IMR-90 (cell line): Measurements from ENCODE around the gene MTHFD2L. TPM values are rescaled to one million over a fixed set of nuclear protein-coding genes. Genes with fewer than 3 reads are reported as not detected.

Source experiments
- ATAC-seq: fragments of 200-7000 bp; cut with Tn5 transposase; 2 replicates; pipeline ENCODE4 v1.9.1; 2020; ENCODE audit warnings: low read depth, mild to moderate bottlenecking, moderate library complexity
- BruUV-seq: library from RNA; stranded (reverse); fragments of 400-500 nt; replicated peaks from 2 replicates; lab custom pipeline; 2021; lab: Mats Ljungman, UMichigan
- CTCF ChIA-PET: fragments of 300-600 bp; formaldehyde crosslinking; extraction: SDS; loops from one replicate; lab custom pipeline; 2021; ENCODE audit warnings: antibody characterized with exemption; lab: Yijun Ruan, JAX
- POLR2A ChIA-PET: fragments of 300-600 bp; sonication (Branson Sonifier 250); formaldehyde crosslinking; loops from one replicate; lab custom pipeline; 2022; ENCODE audit warnings: antibody characterized with exemption; ENCODE audit not compliant: unreplicated experiment; lab: Charles Lee
- DNase-seq: peaks from one replicate; pipeline ENCODE4 v3.0.0; 2013
- H2AFZ ChIP-seq: replicated peaks from 2 replicates; pipeline ENCODE3; 2013; ENCODE audit warnings: low read length, mild to moderate bottlenecking; ENCODE audit not compliant: poor library complexity
- H2AK5ac ChIP-seq: 2 replicates; pipeline ENCODE4 v1.6.1; 2013; ENCODE audit warnings: low read depth, low read length, inconsistent platforms
- H2AK9ac ChIP-seq: replicated peaks from 2 replicates; pipeline ENCODE3; 2013; ENCODE audit warnings: mild to moderate bottlenecking, low read depth, low read length, moderate library complexity; ENCODE audit not compliant: poor library complexity
- H2BK120ac ChIP-seq: 2 replicates; pipeline ENCODE4 v1.6.1; 2013; ENCODE audit warnings: low read depth, low read length, inconsistent platforms
- H2BK15ac ChIP-seq: 3 replicates; pipeline ENCODE4 v1.6.1; 2013; ENCODE audit warnings: low read depth, low read length, inconsistent platforms
- H2BK20ac ChIP-seq: 2 replicates; pipeline ENCODE4 v1.6.1; 2013; ENCODE audit warnings: low read depth, mild to moderate bottlenecking, inconsistent platforms, low read length, moderate library complexity
- H2BK5ac ChIP-seq: 2 replicates; pipeline ENCODE4 v1.6.1; 2013; ENCODE audit warnings: mild to moderate bottlenecking, low read depth, low read length, inconsistent platforms; ENCODE audit not compliant: poor library complexity, severe bottlenecking
- H3K14ac ChIP-seq: replicated peaks from 2 replicates; pipeline ENCODE4 v1.6.1; 2013; ENCODE audit warnings: low read depth, low read length, inconsistent platforms
- H3K18ac ChIP-seq: 2 replicates; pipeline ENCODE4 v1.6.1; 2013; ENCODE audit warnings: low read depth, low read length, control low read depth
- H3K23ac ChIP-seq: 2 replicates; pipeline ENCODE4 v1.6.1; 2013; ENCODE audit warnings: low read depth, low read length, inconsistent platforms
- H3K27ac ChIP-seq: 2 replicates; pipeline ENCODE4 v1.5.1; 2013; ENCODE audit warnings: mild to moderate bottlenecking, control low read depth, low read length; ENCODE audit not compliant: insufficient read depth
- H3K27me3 ChIP-seq: 2 replicates; pipeline ENCODE4 v1.6.1; 2013; ENCODE audit warnings: low read length; ENCODE audit not compliant: control insufficient read depth, insufficient read depth
- H3K36me3 ChIP-seq: 2 replicates; pipeline ENCODE4 v1.6.1; 2013; ENCODE audit warnings: low read length, mixed read lengths; ENCODE audit not compliant: control insufficient read depth, insufficient read depth
- H3K4ac ChIP-seq: 2 replicates; pipeline ENCODE4 v1.6.1; 2013; ENCODE audit warnings: low read depth, low read length, inconsistent platforms
- H3K4me1 ChIP-seq: 2 replicates; pipeline ENCODE4 v1.6.1; 2013; ENCODE audit warnings: low read length, mixed read lengths; ENCODE audit not compliant: control insufficient read depth, insufficient read depth
- H3K4me2 ChIP-seq: 2 replicates; pipeline ENCODE4 v1.6.1; 2013; ENCODE audit warnings: low read depth, mild to moderate bottlenecking, control low read depth, low read length, moderate library complexity
- H3K4me3 ChIP-seq: 2 replicates; pipeline ENCODE4 v1.5.1; 2013; ENCODE audit warnings: low read depth, mild to moderate bottlenecking, control low read depth, low read length, moderate library complexity; ENCODE audit not compliant: insufficient read depth
- H3K56ac ChIP-seq: 2 replicates; pipeline ENCODE4 v1.6.1; 2013; ENCODE audit warnings: low read length, inconsistent platforms; ENCODE audit not compliant: insufficient read depth; ENCODE audit errors: extremely low read depth
- H3K79me1 ChIP-seq, 2 experiments: 2 replicates each; pipeline ENCODE4 v1.6.1; 2013; ENCODE audit warnings: low read length in 2 of 2, inconsistent platforms in 1 of 2, low read depth in 1 of 2
- H3K9ac ChIP-seq: 2 replicates; pipeline ENCODE4 v1.6.1; 2013; ENCODE audit warnings: low read depth, low read length, control low read depth
- H3K9me1 ChIP-seq: 2 replicates; pipeline ENCODE4 v1.6.1; 2013; ENCODE audit warnings: low read length, inconsistent platforms; ENCODE audit not compliant: insufficient read depth
- H3K9me3 ChIP-seq: 2 replicates; pipeline ENCODE4 v1.6.1; 2013; ENCODE audit warnings: low read length; ENCODE audit not compliant: control insufficient read depth, insufficient read depth
- H4K20me1 ChIP-seq: 2 replicates; pipeline ENCODE4 v1.6.1; 2013; ENCODE audit warnings: low read length, inconsistent platforms; ENCODE audit not compliant: insufficient read depth
- H4K5ac ChIP-seq: 2 replicates; pipeline ENCODE4 v1.6.1; 2013; ENCODE audit warnings: mild to moderate bottlenecking, low read depth, low read length, control low read depth
- H4K8ac ChIP-seq, 2 experiments: 2 replicates each; pipeline ENCODE4 v1.6.1; 2013; ENCODE audit warnings: low read depth in 2 of 2, low read length in 2 of 2, control low read depth in 1 of 2, inconsistent platforms in 1 of 2
- H4K91ac ChIP-seq: 2 replicates; pipeline ENCODE4 v1.6.1; 2013; ENCODE audit warnings: low read depth, low read length, inconsistent platforms; ENCODE audit not compliant: insufficient read depth
- CEBPB ChIP-seq: IDR thresholded peaks from 2 replicates; pipeline ENCODE4 v1.6.1; 2012; ENCODE audit warnings: low read depth, low read length, improper control_type of control experiment
- FOS ChIP-seq: fragments of 150-350 bp; IDR thresholded peaks from 2 replicates; pipeline ENCODE4 v1.6.1; 2016; ENCODE audit warnings: low read depth, low read length
- MXI1 ChIP-seq: IDR thresholded peaks from 2 replicates; pipeline ENCODE4 v1.6.1; 2012; ENCODE audit warnings: low read depth, mild to moderate bottlenecking, low read length, moderate library complexity, borderline replicate concordance
- POLR2A ChIP-seq: IDR thresholded peaks from 2 replicates; pipeline ENCODE4 v1.6.1; 2012; ENCODE audit warnings: mild to moderate bottlenecking, low read depth, low read length
- RAD21 ChIP-seq: IDR thresholded peaks from 2 replicates; pipeline ENCODE4 v1.6.1; 2012; ENCODE audit warnings: low read length, improper control_type of control experiment
- RCOR1 ChIP-seq: IDR thresholded peaks from 2 replicates; pipeline ENCODE4 v1.6.1; 2012; ENCODE audit warnings: mild to moderate bottlenecking, low read length, improper control_type of control experiment; ENCODE audit not compliant: insufficient replicate concordance
- SMC3 ChIP-seq: fragments of 150-350 bp; IDR thresholded peaks from 2 replicates; pipeline ENCODE4 v1.6.1; 2016; ENCODE audit warnings: low read depth, mild to moderate bottlenecking, antibody characterized with exemption, low read length, moderate library complexity
- WGBS, 2 experiments: methylation state at CpG; one replicate each; pipeline versions ENCODE4 v1.1.5 to v1.1.7; 2013; ENCODE audit warnings: missing lambda C conversion rate in 2 of 2; ENCODE audit not compliant: insufficient read length in 1 of 2; ENCODE audit errors: extremely low coverage in 2 of 2; 5-methylcytosine and 5-hydroxymethylcytosine counted together
- dilution Hi-C: fragments of 300-500 bp; cut with HindIII; formaldehyde crosslinking; loops from one replicate; pipeline ENCODE4 v1.14.3; 2018; ENCODE audit warnings: low sequenced_read_pairs; ENCODE audit not compliant: unreplicated experiment
- in situ Hi-C: fragments of 300-500 bp; cut with MboI; formaldehyde crosslinking; loops from 3 replicates; pipeline ENCODE4 v1.14.3; 2019; ENCODE audit warnings: low sequenced_read_pairs, inconsistent platforms, mixed read lengths
- intact Hi-C: fragments of 100-400 bp; cut with micrococcal nuclease; formaldehyde crosslinking; loops from 2 replicates; pipeline ENCODE4 v1.10.0; 2022
- polyA plus RNA-seq, 3 experiments: library from polyadenylated mRNA; depleted of rRNA; stranded (reverse); fragments of >200 nt; gene quantifications; 2 replicates each; pipeline ENCODE4 v1.2.3, GENCODE V29; 2012; ENCODE audit warnings: low replicate concordance in 1 of 3
- total RNA-seq: library from RNA; depleted of rRNA; stranded (reverse); fragments of >200 nt; gene quantifications from 2 replicates; pipeline ENCODE4 v1.2.3, GENCODE V29; 2012
- TF ChIP-seq, protein P1 (sequence below): conservative IDR thresholded peaks from 2 replicates; pipeline ENCODE4 v1.5.1; 2012; ENCODE audit warnings: mild to moderate bottlenecking, low read depth, low read length, improper control_type of control experiment

Gene MTHFD2L
- total and polyA plus RNA-seq, 2 of the 4 experiments (the other 2 are of a cell fraction): 2.8 to 4.3 TPM

GRCh38 chr4:74315376-74315775, 157.5 kb downstream of the MTHFD2L start:
- H3K4ac ChIP-seq: no peak overlapping the region
- H3K79me1 ChIP-seq: no peaks in the 10 kb centered on the region
- POLR2A ChIA-PET: no interaction called here
- no peak overlapping the region for H3K14ac ChIP-seq
- H3K4me3 ChIP-seq: no peak overlapping the region
- no peak overlapping the region for H2BK5ac ChIP-seq
- no CpG with 5 or more reads among the region's 5 CpGs for WGBS, 2 experiments
- in situ Hi-C loops (loop anchor here (25.0 kb wide), 1 partner anchor 653 kb away; no protein-coding TSS in a partner anchor), dilution Hi-C loops (no loop called here), intact Hi-C loops (no loop called here)
- H3K4me2 ChIP-seq: no peak overlapping the region
- H3K9me3 ChIP-seq: no peaks in the 10 kb centered on the region
- H4K8ac ChIP-seq: no peak overlapping the region
- no peak overlapping the region for H4K5ac ChIP-seq
- H3K18ac ChIP-seq: no peak overlapping the region
- no peaks in the 10 kb centered on the region for H3K9me1 ChIP-seq
- ATAC-seq (no peak), DNase-seq (no peak)
- H3K27me3 ChIP-seq: peaks cover 2% of the 10 kb centered on the region; the same call in 1 of the 2 replicates
- no peak overlapping the region for H2BK20ac ChIP-seq
- H4K91ac ChIP-seq: no peak overlapping the region
- BruUV-seq: no TSS peak
- CTCF ChIA-PET: interaction anchor here (1.3 kb wide), 2 partner anchors 85 to 365 kb away, joined by 3 read pairs; no protein-coding TSS in a partner anchor
- H2BK120ac ChIP-seq: no peak overlapping the region
- H3K56ac ChIP-seq: no peak overlapping the region
- H2AK5ac ChIP-seq: no peak overlapping the region
- no peaks in the 10 kb centered on the region for H3K36me3 ChIP-seq
- no peak overlapping the region for H2AFZ ChIP-seq
- H2AK9ac ChIP-seq: no peak overlapping the region
- no peak overlapping the region for H3K9ac ChIP-seq
- TF ChIP-seq FOS (no peak), SMC3 (no peak), RCOR1 (no peak), RAD21 (no peak), POLR2A (no peak), MXI1 (no peak), CEBPB (no peak)
- TF ChIP-seq, protein P1, sequence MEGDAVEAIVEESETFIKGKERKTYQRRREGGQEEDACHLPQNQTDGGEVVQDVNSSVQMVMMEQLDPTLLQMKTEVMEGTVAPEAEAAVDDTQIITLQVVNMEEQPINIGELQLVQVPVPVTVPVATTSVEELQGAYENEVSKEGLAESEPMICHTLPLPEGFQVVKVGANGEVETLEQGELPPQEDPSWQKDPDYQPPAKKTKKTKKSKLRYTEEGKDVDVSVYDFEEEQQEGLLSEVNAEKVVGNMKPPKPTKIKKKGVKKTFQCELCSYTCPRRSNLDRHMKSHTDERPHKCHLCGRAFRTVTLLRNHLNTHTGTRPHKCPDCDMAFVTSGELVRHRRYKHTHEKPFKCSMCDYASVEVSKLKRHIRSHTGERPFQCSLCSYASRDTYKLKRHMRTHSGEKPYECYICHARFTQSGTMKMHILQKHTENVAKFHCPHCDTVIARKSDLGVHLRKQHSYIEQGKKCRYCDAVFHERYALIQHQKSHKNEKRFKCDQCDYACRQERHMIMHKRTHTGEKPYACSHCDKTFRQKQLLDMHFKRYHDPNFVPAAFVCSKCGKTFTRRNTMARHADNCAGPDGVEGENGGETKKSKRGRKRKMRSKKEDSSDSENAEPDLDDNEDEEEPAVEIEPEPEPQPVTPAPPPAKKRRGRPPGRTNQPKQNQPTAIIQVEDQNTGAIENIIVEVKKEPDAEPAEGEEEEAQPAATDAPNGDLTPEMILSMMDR: no peak
- no peak overlapping the region for H3K27ac ChIP-seq
- H3K23ac ChIP-seq: no peak overlapping the region
- H4K20me1 ChIP-seq: no peaks in the 10 kb centered on the region
- H2BK15ac ChIP-seq: no peak overlapping the region
- no peaks in the 10 kb centered on the region for H3K4me1 ChIP-seq
